Thyroid gland (tissue), 4 donors: ENCODE measurements around the gene GLRA3. TPM values are rescaled to one million over a fixed set of nuclear protein-coding genes. Genes with fewer than 3 reads are reported as not detected.

Experiments
- DNase-seq, 2 donors: peaks; one replicate each; pipeline ENCODE4 v3.0.0-alpha.2; 2019
- H3K27ac ChIP-seq, 3 donors: fragments of 200-600 bp; sonication (generic); 1 replicate in 2 of 3; 2 replicates in 1 of 3; pipeline ENCODE4 v1.5.1; 2016 to 2019; ENCODE audit warnings: mild to moderate bottlenecking in 1 of 3, moderate library complexity in 1 of 3
- H3K27me3 ChIP-seq: fragments of 200-600 bp; sonication (generic); one replicate; pipeline ENCODE4 v1.5.1; 2019
- H3K36me3 ChIP-seq, 2 donors: fragments of 200-600 bp; sonication (generic); one replicate each; pipeline ENCODE4 v1.5.1; 2016 to 2019
- H3K4me1 ChIP-seq, 2 donors: fragments of 200-600 bp; sonication (generic); one replicate each; pipeline ENCODE4 v1.5.1; 2017 to 2019
- H3K4me3 ChIP-seq, 3 donors: fragments of 200-600 bp; sonication (generic); replicated peaks in 1 of 3; 1 replicate in 2 of 3; 2 replicates in 1 of 3; pipeline ENCODE4 v1.5.1; 2016; ENCODE audit warnings: mild to moderate bottlenecking in 1 of 3
- H3K9me3 ChIP-seq: fragments of 200-600 bp; sonication (generic); one replicate; pipeline ENCODE4 v1.5.1; 2017
- CTCF ChIP-seq, 6 experiments: fragments of 200-600 bp in 3 of 6; fragments of 450-650 bp in 3 of 6; sonication (generic) in 3 of 6; IDR thresholded peaks; one replicate each; pipeline ENCODE4 v1.5.1; 2016 to 2019; ENCODE audit warnings: antibody characterized with exemption in 6 of 6, mild to moderate bottlenecking in 2 of 6, inconsistent platforms in 1 of 6, moderate library complexity in 1 of 6
- POLR2A ChIP-seq, 2 donors: fragments of 450-650 bp; IDR thresholded peaks; one replicate each; pipeline ENCODE4 v1.6.1; 2017; ENCODE audit warnings: antibody characterized with exemption in 2 of 2, mild to moderate bottlenecking in 2 of 2, moderate library complexity in 1 of 2
- WGBS, 2 donors: methylation state at CpG; one replicate each; pipeline ENCODE4 v1.1.5; 2017; 5-methylcytosine and 5-hydroxymethylcytosine counted together
- intact Hi-C: fragments of 100-400 bp; cut with DNase I; formaldehyde crosslinking; loops from one replicate; pipeline ENCODE4 v1.15.1; 2023
- total RNA-seq, 4 donors: library from RNA; depleted of rRNA; stranded (reverse); fragments of >200 nt; gene quantifications; one replicate each; pipeline ENCODE4 v1.2.3, GENCODE V29; 2016

Gene GLRA3
- total RNA-seq, 4 donors from 2014 or later, result not detected

- intact Hi-C loops, result no loop called here
- H3K4me3 ChIP-seq, result no peak overlapping the region
- H3K36me3 ChIP-seq, result no peaks in the 10 kb centered on the region
- TF ChIP-seq CTCF (IDR thresholded peaks at IDR 0.05), result no peak
- no peak for TF ChIP-seq POLR2A (IDR thresholded peaks at IDR 0.05)
- H3K27ac ChIP-seq, result no peak overlapping the region
- no peaks in the 10 kb centered on the region for H3K9me3 ChIP-seq
- no peaks in the 10 kb centered on the region for H3K4me1 ChIP-seq
- 69 to 76% methylated on average over 3 of the region's 3 CpGs for WGBS, 2 donors
- H3K27me3 ChIP-seq, result no peaks in the 10 kb centered on the region
- DNase-seq, result no peak
These were observed 170.8 kb downstream of the GLRA3 start for GRCh38 chr4:174658246-174658645.

GRCh38 chr4:174657472-174657871 is 171.6 kb downstream of the GLRA3 start:
- H3K9me3 ChIP-seq, result no peaks in the 10 kb centered on the region
- no peak overlapping the region for H3K4me3 ChIP-seq
- TF ChIP-seq CTCF (IDR thresholded peaks at IDR 0.05) (no peak), POLR2A (IDR thresholded peaks at IDR 0.05) (no peak)
- no peaks in the 10 kb centered on the region for H3K4me1 ChIP-seq
- H3K27me3 ChIP-seq, result no peaks in the 10 kb centered on the region
- no peak for DNase-seq
- intact Hi-C loops, result no loop called here
- H3K36me3 ChIP-seq, result no peaks in the 10 kb centered on the region
- no peak overlapping the region for H3K27ac ChIP-seq
- WGBS, 2 donors, result 82 to 91% methylated on average over 6 of the region's 6 CpGs

GRCh38 chr4:174654634-174655033 is 174.4 kb downstream of the GLRA3 start:
- H3K4me3 ChIP-seq, result no peak overlapping the region
- no peaks in the 10 kb centered on the region for H3K9me3 ChIP-seq
- intact Hi-C loops, result no loop called here
- no peak for TF ChIP-seq CTCF (IDR thresholded peaks at IDR 0.05)
- H3K27me3 ChIP-seq, result no peaks in the 10 kb centered on the region
- H3K4me1 ChIP-seq, result no peaks in the 10 kb centered on the region
- no peaks in the 10 kb centered on the region for H3K36me3 ChIP-seq
- 87 to 88% methylated on average over 4 of the region's 4 CpGs for WGBS, 2 donors
- no peak overlapping the region for H3K27ac ChIP-seq
- no peak for DNase-seq

- 70% methylated on average over 2 of the region's 2 CpGs for WGBS, 2 donors
- no peak overlapping the region for H3K4me3 ChIP-seq
- no peak for DNase-seq
- no peaks in the 10 kb centered on the region for H3K27me3 ChIP-seq
- intact Hi-C loops, result no loop called here
- TF ChIP-seq CTCF (IDR thresholded peaks at IDR 0.05) (no peak), POLR2A (IDR thresholded peaks at IDR 0.05) (no peak)
- no peaks in the 10 kb centered on the region for H3K9me3 ChIP-seq
- H3K4me1 ChIP-seq, result no peaks in the 10 kb centered on the region
- no peak overlapping the region for H3K27ac ChIP-seq
- no peaks in the 10 kb centered on the region for H3K36me3 ChIP-seq
These were observed 178.2 kb downstream of the GLRA3 start for GRCh38 chr4:174650711-174651355.

GRCh38 chr4:174648812-174649211 is 180.2 kb downstream of the GLRA3 start:
- TF ChIP-seq CTCF (IDR thresholded peaks at IDR 0.05), result no peak
- no peak for TF ChIP-seq POLR2A (IDR thresholded peaks at IDR 0.05)
- Histone ChIP-seq H3K9me3 (no peaks in the 10 kb centered on the region), H3K4me3 (no peak overlapping the region), H3K36me3 (no peaks in the 10 kb centered on the region), H3K27me3 (no peaks in the 10 kb centered on the region), H3K27ac (no peak overlapping the region), H3K4me1 (no peaks in the 10 kb centered on the region)
- no peak for DNase-seq
- intact Hi-C loops, result no loop called here
- WGBS, 2 donors, result 79 to 86% methylated on average over 5 of the region's 5 CpGs
